ENCODE measurements around the gene APLP1. TPM values are rescaled to one million over a fixed set of nuclear protein-coding genes. Genes with fewer than 3 reads are reported as not detected.
"Not testable (repeated sequence)": the region's sequence is repeated elsewhere in the genome, so short reads cannot be mapped to it uniquely, and the experiment has no call there.

The APLP1 gene
- total RNA-seq, 4 donors from 2014 or later, result 0.27 to 0.33 TPM; not detected in 2

DNA sequence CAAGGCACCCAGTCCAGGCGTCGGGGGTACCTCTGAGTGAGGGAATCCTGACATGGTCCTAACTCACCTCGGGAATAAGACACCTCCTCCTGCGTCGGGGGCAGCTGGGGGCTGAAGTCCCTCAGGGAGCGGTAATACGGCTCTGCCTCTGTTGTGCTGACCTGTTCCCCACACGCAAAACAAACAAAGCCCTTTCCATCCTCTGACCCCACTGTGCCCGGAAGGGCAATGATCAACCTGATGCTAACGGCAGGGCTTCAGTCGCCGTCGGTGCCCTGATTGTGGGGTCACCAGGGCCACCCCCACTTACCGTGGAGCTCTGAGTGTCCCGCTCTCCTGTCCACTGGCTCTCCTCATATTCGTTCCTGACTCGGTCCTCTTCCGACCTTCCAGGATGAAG is 37.4 kb upstream of the APLP1 start:
- no peak overlapping the region for H3K4me3 ChIP-seq
- TF ChIP-seq POLR2A (IDR thresholded peaks at IDR 0.05), result no peak
- TF ChIP-seq, protein P1, sequence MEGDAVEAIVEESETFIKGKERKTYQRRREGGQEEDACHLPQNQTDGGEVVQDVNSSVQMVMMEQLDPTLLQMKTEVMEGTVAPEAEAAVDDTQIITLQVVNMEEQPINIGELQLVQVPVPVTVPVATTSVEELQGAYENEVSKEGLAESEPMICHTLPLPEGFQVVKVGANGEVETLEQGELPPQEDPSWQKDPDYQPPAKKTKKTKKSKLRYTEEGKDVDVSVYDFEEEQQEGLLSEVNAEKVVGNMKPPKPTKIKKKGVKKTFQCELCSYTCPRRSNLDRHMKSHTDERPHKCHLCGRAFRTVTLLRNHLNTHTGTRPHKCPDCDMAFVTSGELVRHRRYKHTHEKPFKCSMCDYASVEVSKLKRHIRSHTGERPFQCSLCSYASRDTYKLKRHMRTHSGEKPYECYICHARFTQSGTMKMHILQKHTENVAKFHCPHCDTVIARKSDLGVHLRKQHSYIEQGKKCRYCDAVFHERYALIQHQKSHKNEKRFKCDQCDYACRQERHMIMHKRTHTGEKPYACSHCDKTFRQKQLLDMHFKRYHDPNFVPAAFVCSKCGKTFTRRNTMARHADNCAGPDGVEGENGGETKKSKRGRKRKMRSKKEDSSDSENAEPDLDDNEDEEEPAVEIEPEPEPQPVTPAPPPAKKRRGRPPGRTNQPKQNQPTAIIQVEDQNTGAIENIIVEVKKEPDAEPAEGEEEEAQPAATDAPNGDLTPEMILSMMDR (IDR thresholded peaks at IDR 0.05 in 4 of 5, conservative IDR thresholded peaks at IDR 0.05 in 1 of 5), result no peak
- no peak for ATAC-seq
- DNase-seq, result no peak
- no peaks in the 10 kb centered on the region for H3K36me3 ChIP-seq
- in situ Hi-C loops (cut with MboI; ENCODE audit: low sequenced_read_pairs in 4 of 4), result no loop called here
- intact Hi-C loops (cut with DNase I; ENCODE audit: low total_unique reads), result no loop called here
- H3K27ac ChIP-seq, result no peak overlapping the region
- H3K4me1 ChIP-seq, result no peaks in the 10 kb centered on the region
- no peaks in the 10 kb centered on the region for H3K9me3 ChIP-seq
- peaks cover 0 to 4% (median 2%) of the 10 kb centered on the region in 3 donors for H3K27me3 ChIP-seq

GRCh38 chr19:35832054-35832453 is 36.3 kb upstream of the APLP1 start:
- H3K27ac ChIP-seq, result no peak overlapping the region
- in situ Hi-C loops (cut with MboI; ENCODE audit: low sequenced_read_pairs in 4 of 4), result no loop called here
- H3K4me3 ChIP-seq, result no peak overlapping the region
- no peaks in the 10 kb centered on the region for H3K9me3 ChIP-seq
- no peak for DNase-seq
- ATAC-seq, result no peak
- TF ChIP-seq, protein P1 (IDR thresholded peaks at IDR 0.05 in 4 of 5, conservative IDR thresholded peaks at IDR 0.05 in 1 of 5), result no peak
- no peak for TF ChIP-seq POLR2A (IDR thresholded peaks at IDR 0.05)
- H3K27me3 ChIP-seq, result peaks cover 0 to 4% (median 2%) of the 10 kb centered on the region in 3 donors
- intact Hi-C loops (cut with DNase I; ENCODE audit: low total_unique reads), result no loop called here
- no peaks in the 10 kb centered on the region for H3K36me3 ChIP-seq
- H3K4me1 ChIP-seq, result no peaks in the 10 kb centered on the region

DNA sequence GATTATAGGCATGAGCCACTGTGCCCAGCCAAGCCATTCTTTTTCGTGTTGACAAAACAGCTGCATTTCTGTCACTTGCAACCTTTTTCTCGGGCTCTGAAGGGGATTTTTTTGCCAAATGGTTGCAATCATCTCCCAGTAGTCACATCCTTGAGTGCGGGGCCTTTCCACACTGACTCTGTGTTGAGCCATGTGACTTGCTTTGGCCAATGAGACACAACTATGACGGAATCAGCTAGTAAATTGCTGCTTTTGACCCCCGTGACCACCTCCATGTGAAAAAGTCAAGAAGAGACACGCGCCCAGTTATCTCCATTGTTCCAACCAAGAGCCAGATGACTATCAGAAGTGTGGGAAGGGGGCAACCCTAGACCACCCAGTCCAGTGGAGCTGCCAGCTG is 34.4 kb upstream of the APLP1 start:
- no peak for ATAC-seq
- in situ Hi-C loops (cut with MboI; ENCODE audit: low sequenced_read_pairs in 4 of 4), result no loop called here
- Histone ChIP-seq H3K4me1 (no peaks in the 10 kb centered on the region), H3K27ac (no peak overlapping the region), H3K36me3 (no peaks in the 10 kb centered on the region), H3K4me3 (no peak overlapping the region), H3K27me3 (peaks cover 0 to 7% (median 4%) of the 10 kb centered on the region in 3 donors), H3K9me3 (no peaks in the 10 kb centered on the region)
- intact Hi-C loops (cut with DNase I; ENCODE audit: low total_unique reads), result no loop called here
- DNase-seq, result no peak
- no peak for TF ChIP-seq POLR2A (IDR thresholded peaks at IDR 0.05)
- TF ChIP-seq, protein P1 (IDR thresholded peaks at IDR 0.05 in 4 of 5, conservative IDR thresholded peaks at IDR 0.05 in 1 of 5), result no peak

GRCh38 chr19:35836096-35836495 is 32.3 kb upstream of the APLP1 start:
- intact Hi-C loops (cut with DNase I; ENCODE audit: low total_unique reads); H3K27me3 ChIP-seq; in situ Hi-C loops (cut with MboI; ENCODE audit: low sequenced_read_pairs in 4 of 4); H3K4me1 ChIP-seq; ATAC-seq; DNase-seq; H3K4me3 ChIP-seq; H3K9me3 ChIP-seq; H3K27ac ChIP-seq; H3K36me3 ChIP-seq: not testable (repeated sequence)

GRCh38 chr19:35841961-35842595 is 26.3 kb upstream of the APLP1 start:
- Histone ChIP-seq H3K9me3 (no peaks in the 10 kb centered on the region), H3K27me3 (peaks cover 37 to 47% (median 43%) of the 10 kb centered on the region in 3 donors), H3K36me3 (no peaks in the 10 kb centered on the region), H3K27ac (no peak overlapping the region), H3K4me3 (no peak overlapping the region), H3K4me1 (peaks cover 0 to 3% of the 10 kb centered on the region in 2 donors)
- TF ChIP-seq POLR2A (IDR thresholded peaks at IDR 0.05), result no peak
- TF ChIP-seq, protein P1 (IDR thresholded peaks at IDR 0.05 in 4 of 5, conservative IDR thresholded peaks at IDR 0.05 in 1 of 5), result no peak
- DNase-seq, result no peak
- ATAC-seq, result no peak
- in situ Hi-C loops (cut with MboI; ENCODE audit: low sequenced_read_pairs in 4 of 4), result no loop called here
- intact Hi-C loops (cut with DNase I; ENCODE audit: low total_unique reads), result no loop called here

Data from gastrocnemius medialis (tissue), 4 donors.